Adrenal gland (tissue), 5 donors: ENCODE measurements around the gene UBTF.

Experiments
- CTCF ChIP-seq, 6 experiments: fragments of 450-650 bp in 4 of 6; fragments of 200-600 bp in 2 of 6; sonication (generic) in 1 of 6; IDR thresholded peaks; 1 replicate in 5 of 6; 2 replicates in 1 of 6; pipeline versions ENCODE4 v1.5.1 to v1.8.0; 2016 to 2021; ENCODE audit warnings: antibody characterized with exemption in 6 of 6, mild to moderate bottlenecking in 2 of 6, moderate library complexity in 1 of 6
- POLR2A ChIP-seq, 2 donors: fragments of 450-650 bp; IDR thresholded peaks; one replicate each; pipeline ENCODE4 v1.6.1; 2017; ENCODE audit warnings: antibody characterized with exemption in 2 of 2, mild to moderate bottlenecking in 2 of 2, moderate library complexity in 1 of 2
- donor health status: DM: no; HTN: no; CAD: no.

GRCh38 chr17:44211281-44212265, 7.9 kb downstream of the UBTF start:
- no peak for TF ChIP-seq CTCF (IDR thresholded peaks at IDR 0.05)
- no peak for TF ChIP-seq POLR2A (IDR thresholded peaks at IDR 0.05)
